HG03432 (cell line): ENCODE results near the gene PSMA6.
A peak's percentile ranks its signal among the peaks of the same experiment; 100 is the strongest.
"Not testable (repeated sequence)": the region's sequence is repeated elsewhere in the genome, so short reads cannot be mapped to it uniquely, and the experiment has no call there.

Source experiments
- ATAC-seq: cut with Tn5 transposase; IDR thresholded peaks from one replicate; pipeline ENCODE4 v1.9.1; 2021; ENCODE audit warnings: mild to moderate bottlenecking, moderate library complexity; ENCODE audit not compliant: unreplicated experiment

PSMA6 gene

DNA sequence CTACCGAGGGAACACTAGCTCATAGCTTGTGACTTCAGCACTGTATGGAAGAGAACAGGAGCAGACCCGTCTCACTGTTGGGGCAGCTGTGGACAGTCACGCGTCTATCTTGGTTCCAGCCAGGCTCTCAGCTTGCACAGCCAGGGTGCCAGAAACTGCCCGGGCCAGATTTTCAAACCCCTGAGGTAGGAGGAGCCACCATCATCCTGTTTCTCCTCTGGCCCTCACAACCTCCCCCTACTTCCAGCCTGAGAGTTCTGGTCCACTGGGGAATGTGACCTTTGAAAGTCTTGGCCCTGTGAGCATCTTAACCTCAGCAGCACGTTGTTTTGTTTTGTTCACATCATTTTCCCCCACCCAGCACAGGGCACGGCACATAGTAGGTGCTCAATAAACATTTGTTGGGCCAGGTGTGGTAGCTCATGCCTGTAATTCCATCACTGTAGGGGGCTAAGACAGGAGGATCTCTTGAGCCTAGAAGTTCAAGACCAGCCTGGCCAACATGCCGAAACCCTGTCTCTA, 50.4 kb downstream of the PSMA6 start:
- ATAC-seq, result no peak

DNA sequence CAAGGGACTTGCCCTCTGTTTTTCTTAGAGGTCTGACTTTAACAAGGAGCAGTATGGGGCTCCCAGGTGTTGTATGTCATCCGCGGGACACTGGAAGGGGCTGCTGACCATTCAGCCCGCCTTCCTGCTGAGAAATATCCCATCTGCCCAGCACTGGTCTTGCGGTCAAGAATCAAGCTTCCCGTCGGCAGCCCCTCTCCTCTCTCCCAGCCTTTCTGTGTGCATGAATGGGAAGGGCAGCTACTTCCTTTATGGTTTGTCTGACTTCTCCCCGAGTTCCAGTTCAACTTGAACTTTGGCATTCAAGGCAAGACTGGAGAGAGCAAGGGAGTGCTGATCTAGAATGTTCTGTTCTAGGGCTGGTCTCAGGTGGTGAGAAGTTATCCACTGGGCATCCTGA, 51.5 kb downstream of the PSMA6 start:
- no peak for ATAC-seq

DNA sequence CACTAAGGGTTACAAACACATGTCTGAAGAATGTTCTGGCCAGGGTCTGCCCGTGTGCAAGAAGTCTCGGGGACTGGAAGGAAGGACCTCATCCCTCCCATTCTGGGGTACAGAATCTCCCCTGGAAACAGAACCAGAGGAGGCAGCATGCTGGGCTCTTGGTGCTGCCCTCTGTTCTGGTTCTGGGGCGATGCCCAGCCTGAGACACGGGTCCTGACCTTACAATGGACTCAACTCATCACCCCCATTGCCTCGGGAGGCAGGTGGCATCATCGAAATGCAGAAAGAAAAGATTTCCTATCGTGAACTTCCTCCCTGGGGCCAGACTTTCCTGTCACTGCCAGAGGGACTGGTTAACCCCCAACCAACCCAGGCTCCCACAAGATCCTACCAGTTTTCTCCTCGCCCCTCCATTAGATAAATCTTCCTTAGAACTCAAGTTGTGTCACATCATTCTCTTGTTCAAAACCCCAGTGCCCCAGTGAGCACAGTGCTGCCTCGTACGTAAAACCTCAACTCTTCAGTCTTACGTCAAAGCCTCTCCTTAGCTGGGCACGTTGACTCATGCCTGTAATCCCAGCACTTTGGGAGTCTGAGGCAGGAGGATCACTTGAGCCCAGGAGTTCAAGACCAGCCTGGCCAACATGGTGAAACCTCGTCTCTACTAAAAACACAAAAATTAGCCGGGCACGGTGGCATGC, 52.1 kb downstream of the PSMA6 start:
- ATAC-seq, result no peak

DNA sequence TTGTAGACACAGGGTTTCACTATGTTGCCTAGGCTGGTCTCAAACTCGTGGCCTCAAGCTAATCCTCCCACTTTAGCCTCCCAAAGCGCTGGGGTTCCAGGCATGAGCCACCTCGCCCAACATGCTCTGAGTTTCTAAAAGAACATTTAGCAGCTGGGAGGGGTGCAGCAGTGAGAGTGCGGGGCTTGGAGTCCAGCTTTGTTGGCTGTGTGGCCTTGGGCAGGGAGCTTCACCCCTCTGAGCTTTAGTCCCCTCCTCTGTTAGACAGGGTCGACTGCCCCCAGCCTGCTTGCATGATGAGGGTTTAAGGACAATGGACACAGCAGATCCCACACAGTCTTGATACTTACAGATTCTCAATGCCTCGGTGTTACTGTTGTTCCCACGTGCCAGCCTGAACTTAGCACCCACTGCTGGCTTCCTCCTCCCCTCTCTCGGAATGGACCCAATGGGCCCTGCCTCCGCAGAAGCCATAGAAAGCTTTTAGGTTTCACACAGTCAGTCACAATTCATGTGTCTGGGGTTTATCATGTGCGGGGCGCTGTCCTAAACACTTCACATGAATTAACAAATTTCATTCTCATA, 54.6 kb downstream of the PSMA6 start:
- no peak for ATAC-seq

GRCh38 chr14:35347323-35348043, 55.3 kb downstream of the PSMA6 start:
- ATAC-seq, result no peak

DNA sequence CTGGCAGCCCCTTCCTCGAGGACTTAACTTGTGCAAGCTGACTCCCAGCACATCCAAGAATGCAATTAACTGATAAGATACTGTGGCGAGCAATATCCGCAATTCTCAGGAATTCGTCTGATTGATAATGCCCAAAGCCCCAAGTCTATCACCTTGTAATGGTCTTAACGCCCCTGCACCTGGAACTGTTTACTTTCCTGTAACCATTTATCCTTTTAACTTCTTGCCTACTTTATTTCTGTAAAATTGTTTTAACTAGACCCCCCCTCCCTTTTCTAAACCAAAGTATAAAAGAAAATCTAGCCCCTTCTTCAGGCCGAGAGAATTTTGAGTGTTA, 55.8 kb downstream of the PSMA6 start:
- not testable (repeated sequence) for ATAC-seq

GRCh38 chr14:35349496-35350365, 57.5 kb downstream of the PSMA6 start:
- no peak for ATAC-seq

GRCh38 chr14:35351497-35351896, 59.3 kb downstream of the PSMA6 start:
- no peak for ATAC-seq

DNA sequence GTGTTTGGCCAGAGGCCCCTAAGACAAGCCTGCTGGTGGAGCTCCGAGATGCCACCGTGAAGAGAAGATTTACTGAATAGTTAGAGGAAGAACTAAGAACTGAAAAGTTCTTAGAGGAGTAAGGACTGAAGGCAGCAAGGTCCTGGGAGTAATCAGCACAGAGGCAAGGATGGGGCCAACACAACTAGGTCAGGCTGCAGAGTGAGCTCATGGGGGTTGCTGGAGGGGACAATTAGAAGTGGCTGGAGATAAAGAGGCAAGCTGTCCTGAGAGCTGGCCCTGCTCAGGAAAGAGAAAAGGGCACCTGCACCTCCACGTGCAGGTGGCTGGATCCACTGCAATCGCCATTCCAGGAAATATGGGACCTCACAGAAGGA, 59.7 kb downstream of the PSMA6 start:
- ATAC-seq, result no peak

DNA sequence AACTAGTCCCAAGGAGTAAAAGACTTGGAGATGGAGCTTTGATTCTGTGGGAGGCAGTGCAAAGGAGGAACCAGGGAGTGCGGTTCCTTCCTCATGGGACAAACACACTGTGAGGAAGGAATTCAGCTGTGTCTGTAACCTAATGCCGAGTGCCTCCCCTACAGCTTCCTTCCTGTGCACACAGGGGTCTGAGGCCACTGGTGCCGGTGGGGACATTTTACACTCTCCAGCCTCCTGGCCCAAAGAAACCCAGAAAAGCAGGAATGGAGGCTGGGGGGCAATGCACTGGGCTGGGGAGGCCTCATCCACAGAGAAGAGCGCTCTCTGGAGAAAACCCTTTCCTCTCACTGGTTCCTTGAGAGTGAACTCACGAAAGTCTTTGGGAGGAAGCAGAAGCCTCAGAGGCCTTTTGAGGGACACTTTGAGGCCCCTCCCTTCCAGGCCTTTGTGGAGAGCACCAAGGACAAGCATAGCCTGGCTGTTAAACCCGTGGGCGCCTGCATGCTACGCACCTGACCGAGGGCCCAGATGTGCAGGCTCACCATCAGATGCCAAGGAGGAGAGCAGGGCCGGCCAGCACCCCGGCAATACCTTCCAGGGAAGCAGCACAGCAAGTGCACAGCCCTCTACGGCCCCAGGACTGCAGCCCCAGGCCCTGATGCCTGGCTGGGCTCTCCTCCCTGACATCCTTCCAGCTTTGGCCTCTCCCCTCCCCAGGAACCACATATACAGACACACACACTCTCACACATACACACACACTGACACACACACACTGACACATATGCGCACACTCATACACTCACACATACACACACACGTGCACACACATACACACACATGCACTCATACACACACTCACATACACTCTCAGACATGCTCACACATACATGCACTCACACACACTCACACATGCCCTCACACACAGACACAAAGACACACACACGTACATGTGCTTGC, 60.4 kb downstream of the PSMA6 start:
- ATAC-seq, result no peak

GRCh38 chr14:35353409-35354172, 61.4 kb downstream of the PSMA6 start:
- ATAC-seq, result no peak

GRCh38 chr14:35355235-35355634, 63.1 kb downstream of the PSMA6 start:
- ATAC-seq, result not testable (repeated sequence)

DNA sequence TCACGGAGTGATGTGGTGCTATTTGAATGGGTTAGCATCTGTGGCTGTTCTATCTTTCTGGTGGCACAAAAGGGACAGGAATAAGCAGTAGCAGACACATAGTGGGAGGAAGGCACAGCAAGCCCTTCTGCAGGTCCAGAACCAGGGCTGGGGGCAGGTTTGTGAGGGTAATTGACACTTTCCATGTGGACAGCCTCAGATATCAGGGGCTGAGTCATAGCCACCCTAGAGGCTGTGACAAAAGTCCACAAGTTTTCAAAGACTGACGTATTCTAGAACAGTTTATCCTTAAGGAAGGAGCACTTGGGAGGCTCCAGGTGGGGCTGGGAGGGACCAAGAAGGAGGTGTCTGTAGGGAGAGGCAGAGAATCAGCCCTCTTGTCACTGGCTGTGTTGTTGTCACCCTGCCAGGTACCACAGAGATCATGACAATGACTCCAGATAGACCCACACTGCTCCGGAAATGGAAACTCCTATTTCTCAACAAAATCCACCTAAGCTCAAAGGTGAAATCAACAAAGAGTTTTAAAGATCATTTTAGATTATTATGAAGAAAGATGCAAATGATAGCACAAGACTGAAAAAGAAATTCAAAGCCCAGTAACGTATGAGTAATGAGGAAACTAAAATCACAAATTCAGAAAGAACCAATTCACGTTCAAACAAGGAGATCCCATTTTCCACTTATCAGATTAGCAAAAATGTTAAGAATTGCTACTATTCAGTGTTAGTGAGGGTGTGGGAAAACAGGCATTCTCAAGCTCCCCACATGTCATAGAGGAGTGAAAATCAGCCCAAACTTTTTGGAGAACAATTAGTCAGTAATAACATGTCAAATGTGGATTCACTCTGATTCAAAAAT, 64.0 kb downstream of the PSMA6 start:
- ATAC-seq, result peak; percentile 63

DNA sequence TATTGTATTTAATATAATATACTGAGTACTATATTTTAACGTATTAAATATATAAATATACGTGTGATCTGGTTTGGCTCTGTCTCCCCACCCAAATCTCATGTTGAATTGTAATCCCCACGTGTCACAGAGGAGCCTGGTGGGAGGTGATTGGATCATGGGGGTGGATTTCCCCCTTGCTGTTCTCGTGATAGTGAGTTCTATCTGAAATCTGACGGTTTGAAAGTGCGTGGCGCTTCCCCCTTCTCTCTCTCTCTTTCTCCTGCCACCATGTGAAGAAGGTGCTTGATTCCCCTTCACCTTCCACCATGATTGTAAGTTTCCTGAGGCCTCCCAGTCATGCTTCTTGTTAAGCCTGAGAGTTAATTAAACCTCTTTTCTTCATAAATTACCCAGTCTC, 67.5 kb downstream of the PSMA6 start:
- ATAC-seq, result not testable (repeated sequence)

DNA sequence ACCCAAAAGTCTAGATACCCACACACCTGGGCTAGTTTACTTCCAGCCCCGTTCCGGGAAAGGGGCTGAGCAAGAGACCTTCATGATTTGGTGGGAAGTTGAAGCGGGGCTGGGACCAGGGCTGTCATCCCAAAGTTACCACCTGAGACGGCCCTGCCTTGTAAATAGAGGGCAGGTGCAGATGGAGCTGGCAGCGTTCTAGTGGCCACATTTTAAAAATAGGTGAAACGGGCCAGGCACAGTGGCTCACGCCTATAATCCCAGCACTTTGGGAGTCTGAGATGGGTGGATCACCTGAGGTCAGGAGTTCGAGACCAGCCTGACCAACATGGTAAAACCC, 68.9 kb downstream of the PSMA6 start:
- ATAC-seq, result no peak

- ATAC-seq, result no peak
Measured at GRCh38 chr14:35362450-35362849, 70.3 kb downstream of the PSMA6 start.

DNA sequence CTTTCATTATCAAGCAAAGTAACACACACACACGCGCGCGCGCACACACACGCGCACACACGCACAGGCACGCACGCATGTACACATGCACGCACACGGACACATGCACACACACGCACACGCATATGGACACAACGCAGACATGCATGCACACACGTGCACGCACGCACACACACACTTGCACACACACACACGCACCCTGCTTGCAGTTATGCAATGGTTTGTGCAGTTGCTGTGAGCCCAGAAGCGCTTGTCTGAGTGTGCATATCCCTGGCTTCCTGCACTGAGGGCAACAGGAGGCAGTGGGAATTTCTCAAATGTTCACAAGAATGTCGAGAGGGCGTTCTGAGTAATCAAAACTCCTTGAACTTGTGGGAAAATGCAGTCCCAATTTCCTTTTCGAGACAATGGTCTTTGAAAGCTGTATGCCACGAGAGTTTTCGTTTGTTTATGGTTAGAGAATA, 70.8 kb downstream of the PSMA6 start:
- no peak for ATAC-seq
